AG09319 (cell line): ENCODE measurements around the gene TSC22D1.

Source experiments
- DNase-seq: peaks from one replicate; pipeline ENCODE4 v3.0.0-alpha.2; 2010; ENCODE audit warnings: low read depth; ENCODE audit errors: extremely low read depth
- CTCF ChIP-seq: IDR thresholded peaks from 2 replicates; pipeline ENCODE4 v1.5.1; 2011; ENCODE audit warnings: low read depth, mild to moderate bottlenecking, inconsistent platforms, low read length, moderate library complexity

TSC22D1 gene

GRCh38 chr13:44389876-44390275 lies 186.3 kb downstream of the TSC22D1 start:
- no peak for DNase-seq

GRCh38 chr13:44389060-44389666 lies 187.0 kb downstream of the TSC22D1 start:
- no peak for TF ChIP-seq CTCF
- DNase-seq, result no peak

More at GRCh38 chr13:44389876-44390275, 186.3 kb downstream of the TSC22D1 start:
- no peak for TF ChIP-seq CTCF

GRCh38 chr13:44388427-44389059 lies 187.6 kb downstream of the TSC22D1 start:
- TF ChIP-seq CTCF, result no peak
- DNase-seq, result no peak

- DNase-seq, result no peak
- no peak for TF ChIP-seq CTCF
Measured at GRCh38 chr13:44386913-44387556, 189.1 kb downstream of the TSC22D1 start.

GRCh38 chr13:44385847-44386246 lies 190.3 kb downstream of the TSC22D1 start:
- TF ChIP-seq CTCF, result no peak

GRCh38 chr13:44385401-44385800 lies 190.7 kb downstream of the TSC22D1 start:
- TF ChIP-seq CTCF, result no peak
- no peak for DNase-seq

More at GRCh38 chr13:44385847-44386246, 190.3 kb downstream of the TSC22D1 start:
- DNase-seq, result no peak

- TF ChIP-seq CTCF, result no peak
- no peak for DNase-seq
Measured at GRCh38 chr13:44384778-44385177, 191.4 kb downstream of the TSC22D1 start.
